HCT116 (cell line): ENCODE measurements around the gene TCF12. TPM values are rescaled to one million over a fixed set of nuclear protein-coding genes. Genes with fewer than 3 reads are reported as not detected.

Source experiments
- ATAC-seq: fragments of 200-7000 bp; cut with Tn5 transposase; 2 replicates; pipeline ENCODE4 v1.9.1; 2020; ENCODE audit warnings: mild to moderate bottlenecking, moderate library complexity
- BruUV-seq: library from RNA; stranded (reverse); fragments of 400-500 nt; replicated peaks from 2 replicates; lab custom pipeline; 2021; lab: Mats Ljungman, UMichigan
- CTCF ChIA-PET: fragments of 300-600 bp; sonication (Branson Sonifier 250); formaldehyde crosslinking; loops from one replicate; lab custom pipeline; 2021; ENCODE audit warnings: antibody characterized with exemption; lab: Charles Lee
- POLR2A ChIA-PET: fragments of 300-600, 350-600 bp; sonication (Branson Sonifier 250); formaldehyde crosslinking; loops from one replicate; lab custom pipeline; 2021; ENCODE audit warnings: antibody characterized with exemption; lab: Charles Lee
- RAD21 ChIA-PET, 2 experiments: fragments of 300-600 bp; sonication (Branson Sonifier 250); formaldehyde crosslinking; loops; one replicate each; lab custom pipeline; 2023; ENCODE audit warnings: low total read pairs in 2 of 2; ENCODE audit not compliant: uncharacterized antibody in 2 of 2, unreplicated experiment in 2 of 2, low non-redundant PET in 1 of 2; lab: Charles Lee
- DNase-seq: peaks from one replicate; pipeline ENCODE4 v3.0.0-alpha.2; 2010; ENCODE audit warnings: low read depth, low spot score
- H2AFZ ChIP-seq: fragments of 200-600 bp; shearing (Covaris generic), sonication (generic); 2 replicates; pipeline ENCODE4 v1.6.1; 2017; ENCODE audit warnings: low read depth, mixed run types, mixed read lengths, antibody characterized with exemption, low read length; ENCODE audit not compliant: poor library complexity, severe bottlenecking
- H3K27ac ChIP-seq: 2 replicates; pipeline ENCODE4 v1.5.1; 2012; ENCODE audit warnings: low read depth, low read length
- H3K27me3 ChIP-seq: fragments of 200-600 bp; sonication (generic); 2 replicates; pipeline ENCODE4 v1.6.1; 2016; ENCODE audit warnings: mixed run types, low read length, mixed read lengths; ENCODE audit not compliant: insufficient read depth
- H3K36me3 ChIP-seq, 2 experiments: fragments of 200-500 bp in 1 of 2; fragments of 200-600 bp in 1 of 2; sonication (Bioruptor generic) in 1 of 2; sonication (generic) in 1 of 2; 2 replicates each; pipeline versions ENCODE4 v1.5.1 to v1.6.1; 2014 to 2016; ENCODE audit warnings: low read length in 2 of 2, inconsistent platforms in 1 of 2, mixed read lengths in 1 of 2, mixed run types in 1 of 2; ENCODE audit not compliant: insufficient read depth in 2 of 2, control insufficient read depth in 1 of 2
- H3K4me1 ChIP-seq, 2 experiments: fragments of 200-600 bp in 1 of 2; sonication (generic) in 1 of 2; 2 replicates each; pipeline versions ENCODE4 v1.5.1 to v1.6.1; 2012 to 2017; ENCODE audit warnings: low read length in 2 of 2, inconsistent platforms in 1 of 2, mild to moderate bottlenecking in 1 of 2, mixed read lengths in 1 of 2, mixed run types in 1 of 2, moderate library complexity in 1 of 2; ENCODE audit not compliant: insufficient read depth in 2 of 2, control insufficient read depth in 1 of 2
- H3K4me2 ChIP-seq: fragments of 200-600 bp; sonication (generic); 2 replicates; pipeline ENCODE4 v1.6.1; 2017; ENCODE audit warnings: mixed run types, low read length, mixed read lengths
- H3K4me3 ChIP-seq, 2 experiments: fragments of 200-600 bp in 1 of 2; sonication (generic) in 1 of 2; replicated peaks in 1 of 2; 2 replicates each; pipeline ENCODE4 v1.5.1; 2011 to 2016; ENCODE audit warnings: low read length in 2 of 2, control low read depth in 1 of 2, low read depth in 1 of 2, mild to moderate bottlenecking in 1 of 2, mixed read lengths in 1 of 2, mixed run types in 1 of 2
- H3K79me2 ChIP-seq: fragments of 200-600 bp; sonication (generic); 2 replicates; pipeline ENCODE4 v1.6.1; 2017; ENCODE audit warnings: mild to moderate bottlenecking, mixed run types, low read length, moderate library complexity, mixed read lengths; ENCODE audit not compliant: insufficient read depth
- H3K9ac ChIP-seq: fragments of 200-600 bp; sonication (generic); 2 replicates; pipeline ENCODE4 v1.6.1; 2016; ENCODE audit warnings: low read length, mixed read lengths
- H3K9me2 ChIP-seq: fragments of 200-600 bp; sonication (generic), shearing (Covaris generic); 2 replicates; pipeline ENCODE4 v1.6.1; 2017; ENCODE audit warnings: mixed run types, mild to moderate bottlenecking, moderate library complexity; ENCODE audit not compliant: insufficient read depth
- H3K9me3 ChIP-seq, 2 experiments: fragments of 200-500 bp in 1 of 2; fragments of 200-600 bp in 1 of 2; sonication (Bioruptor generic) in 1 of 2; sonication (generic) in 1 of 2; 2 replicates each; pipeline ENCODE4 v1.6.1; 2014 to 2017; ENCODE audit warnings: low read length in 2 of 2, mixed read lengths in 2 of 2, inconsistent platforms in 1 of 2, low read depth in 1 of 2, mild to moderate bottlenecking in 1 of 2, mixed run types in 1 of 2, moderate library complexity in 1 of 2; ENCODE audit not compliant: control insufficient read depth in 1 of 2, insufficient read depth in 1 of 2
- H4K20me1 ChIP-seq: fragments of 200-600 bp; sonication (generic), shearing (Covaris generic); 2 replicates; pipeline ENCODE4 v1.6.1; 2017; ENCODE audit warnings: mixed run types, mild to moderate bottlenecking, moderate library complexity; ENCODE audit not compliant: insufficient read depth
- ATF3 ChIP-seq: IDR thresholded peaks from 2 replicates; pipeline ENCODE4 v1.6.1; 2012
- CBX3 ChIP-seq: IDR thresholded peaks from 2 replicates; pipeline ENCODE4 v1.6.1; 2012; ENCODE audit warnings: low read depth
- EGR1 ChIP-seq: IDR thresholded peaks from 2 replicates; pipeline ENCODE4 v1.6.1; 2012; ENCODE audit warnings: low read depth
- ELF1 ChIP-seq: IDR thresholded peaks from 2 replicates; pipeline ENCODE4 v1.6.1; 2012; ENCODE audit warnings: low read depth, borderline replicate concordance
- EZH2 ChIP-seq: fragments of 200-600 bp; sonication (generic); IDR thresholded peaks from 2 replicates; pipeline ENCODE4 v1.6.1; 2017; ENCODE audit warnings: antibody characterized with exemption, mixed run types
- JUND ChIP-seq: IDR thresholded peaks from 2 replicates; pipeline ENCODE4 v1.6.1; 2012
- MAX ChIP-seq: IDR thresholded peaks from 2 replicates; pipeline ENCODE4 v1.6.1; 2012
- POLR2A ChIP-seq: IDR thresholded peaks from 2 replicates; pipeline ENCODE4 v1.7.0; 2011; ENCODE audit warnings: borderline replicate concordance; ENCODE audit not compliant: insufficient read depth, insufficient read length; ENCODE audit errors: extremely low read depth
- REST ChIP-seq: IDR thresholded peaks from 2 replicates; pipeline ENCODE4 v1.6.1; 2012; ENCODE audit warnings: low read depth
- SIN3A ChIP-seq: IDR thresholded peaks from 2 replicates; pipeline ENCODE4 v1.6.1; 2012; ENCODE audit warnings: low read depth
- SP1 ChIP-seq: IDR thresholded peaks from 2 replicates; pipeline ENCODE4 v1.6.1; 2012; ENCODE audit warnings: low read depth
- SRF ChIP-seq: IDR thresholded peaks from 2 replicates; pipeline ENCODE4 v1.6.1; 2012; ENCODE audit warnings: low read depth
- YY1 ChIP-seq: IDR thresholded peaks from 2 replicates; pipeline ENCODE4 v1.6.1; 2011; ENCODE audit warnings: low read length, low read depth, moderate library complexity, mild to moderate bottlenecking; ENCODE audit not compliant: insufficient replicate concordance; ENCODE audit errors: extremely low read depth
- ZBTB33 ChIP-seq: IDR thresholded peaks from 2 replicates; pipeline ENCODE4 v1.6.1; 2011; ENCODE audit warnings: mild to moderate bottlenecking, low read length, moderate library complexity; ENCODE audit not compliant: insufficient replicate concordance; ENCODE audit errors: extremely low read depth
- intact Hi-C: fragments of 100-400 bp; cut with micrococcal nuclease; formaldehyde crosslinking; loops from 2 replicates; pipeline ENCODE4 v1.10.0; 2022
- total RNA-seq: library from RNA; stranded (reverse); gene quantifications from one replicate; pipeline ENCODE4 v1.2.1, GENCODE V29; 2021; ENCODE audit not compliant: unreplicated experiment

TCF12 gene
- total RNA-seq, 1 experiment from 2014 or later: 71.6 TPM

- H3K27me3 ChIP-seq: no peaks in the 10 kb centered on the region
- H3K4me1 ChIP-seq: no peaks in the 10 kb centered on the region
- peaks cover 4 to 9% of the 10 kb centered on the region in 2 experiments; a peak in 1 of 4 replicates for H3K36me3 ChIP-seq
- intact Hi-C loops: no loop called here
- no peak overlapping the region for H3K4me3 ChIP-seq
- no peaks in the 10 kb centered on the region for H3K9me3 ChIP-seq
- RAD21 ChIA-PET: no interaction called here
- 0 out of 2 replicates have a peak, but pooled peaks cover 4% of the 10 kb centered on the region for H4K20me1 ChIP-seq
- H3K79me2 ChIP-seq: no peaks in the 10 kb centered on the region
- H3K9ac ChIP-seq: no peak overlapping the region
- no peak for ATAC-seq
- no peak for DNase-seq
- no peak for TF ChIP-seq EZH2
- no peak for TF ChIP-seq SP1
- TF ChIP-seq SRF: no peak
- TF ChIP-seq YY1: no peak
- TF ChIP-seq MAX: no peak
- TF ChIP-seq CBX3: no peak
- TF ChIP-seq JUND: no peak
- TF ChIP-seq ATF3: no peak
- TF ChIP-seq POLR2A: no peak
- no peak for TF ChIP-seq REST
- TF ChIP-seq SIN3A: no peak
- TF ChIP-seq ELF1: no peak
- no peak for TF ChIP-seq EGR1
- no peak for TF ChIP-seq ZBTB33
- no peak overlapping the region for H2AFZ ChIP-seq
- POLR2A ChIA-PET: interaction anchor here (1.0 kb wide), 1 partner anchor 9 kb away, joined by 3 read pairs; no protein-coding TSS in a partner anchor
- CTCF ChIA-PET: no interaction called here
- H3K4me2 ChIP-seq: no peak overlapping the region
- no peaks in the 10 kb centered on the region for H3K9me2 ChIP-seq
- no TSS peak for BruUV-seq
- no peak overlapping the region for H3K27ac ChIP-seq
Observed at GRCh38 chr15:57259568-57260040, 341.2 kb downstream of the TCF12 start.
